T47D (cell line): ENCODE data around the gene ORC4.

Experiments used
- DNase-seq, 2 experiments: peaks; one replicate each; pipeline versions ENCODE4 v3.0.0 to v3.0.0-alpha.2; 2011 to 2012; ENCODE audit warnings: low read depth in 1 of 2, low spot score in 1 of 2
- JUND ChIP-seq: IDR thresholded peaks from 2 replicates; pipeline ENCODE4 v1.6.1; 2012; ENCODE audit warnings: low read depth
- in situ Hi-C: cut with HindIII; loops from 2 replicates; pipeline ENCODE4 v1.10.0; 2016; ENCODE audit warnings: low sequenced_read_pairs, low pct_unique_long_range_greater_than_20kb

The ORC4 gene

GRCh38 chr2:148020111-148021058 lies at the start of gene ORC4:
Gene ORC4 (minus strand): TSS chr2:148020737. CDS start chr2:147975958, 44,779 bp downstream.
- in situ Hi-C loops: no loop called here
- TF ChIP-seq JUND: no peak
- DNase-seq: peak; percentile 73 to 99

- TF ChIP-seq JUND: no peak
- no peak for DNase-seq
- in situ Hi-C loops: no loop called here
Measured at GRCh38 chr2:148067801-148068200, 47.3 kb upstream of the ORC4 start.

- DNase-seq: no peak
- in situ Hi-C loops: no loop called here
- TF ChIP-seq JUND: no peak
Measured at GRCh38 chr2:148065936-148066335, 45.4 kb upstream of the ORC4 start.

- no peak for DNase-seq
- in situ Hi-C loops: no loop called here
- TF ChIP-seq JUND: no peak
Measured at GRCh38 chr2:148063633-148064032, 43.1 kb upstream of the ORC4 start.

GRCh38 chr2:148058641-148059040 lies 38.1 kb upstream of the ORC4 start:
- no peak for TF ChIP-seq JUND
- in situ Hi-C loops: no loop called here
- no peak for DNase-seq

- no peak for TF ChIP-seq JUND
- DNase-seq: no peak
- in situ Hi-C loops: no loop called here
Measured at GRCh38 chr2:148052687-148053086, 32.1 kb upstream of the ORC4 start.

- in situ Hi-C loops: no loop called here
- no peak for TF ChIP-seq JUND
- DNase-seq: no peak
Measured at GRCh38 chr2:148049284-148049683, 28.7 kb upstream of the ORC4 start.

- in situ Hi-C loops: no loop called here
- no peak for DNase-seq
- TF ChIP-seq JUND: no peak
Measured at GRCh38 chr2:148048475-148049221, 28.1 kb upstream of the ORC4 start.

GRCh38 chr2:148046802-148047201 lies 26.3 kb upstream of the ORC4 start:
- no peak for DNase-seq
- in situ Hi-C loops: no loop called here
- TF ChIP-seq JUND: no peak

GRCh38 chr2:148044322-148044721 lies 23.8 kb upstream of the ORC4 start:
- DNase-seq: no peak
- TF ChIP-seq JUND: no peak
- in situ Hi-C loops: no loop called here

- no peak for DNase-seq
- no peak for TF ChIP-seq JUND
- in situ Hi-C loops: no loop called here
Measured at GRCh38 chr2:148042219-148042618, 21.7 kb upstream of the ORC4 start.

GRCh38 chr2:148039783-148040182 lies 19.2 kb upstream of the ORC4 start:
- DNase-seq: no peak

GRCh38 chr2:148032215-148032614 lies 11.7 kb upstream of the ORC4 start:
- no peak for TF ChIP-seq JUND
- DNase-seq: no peak
- in situ Hi-C loops: no loop called here

More at GRCh38 chr2:148039783-148040182, 19.2 kb upstream of the ORC4 start:
- in situ Hi-C loops: no loop called here
- TF ChIP-seq JUND: no peak
